GM23338 (cell line): ENCODE measurements around the gene CACTIN. TPM values are rescaled to one million over a fixed set of nuclear protein-coding genes. Genes with fewer than 3 reads are reported as not detected.

Experiments
- ATAC-seq: fragments of 200-7000 bp; cut with Tn5 transposase; 3 replicates; pipeline ENCODE4 v1.9.1; 2020
- DNase-seq: peaks from one replicate; pipeline ENCODE4 v3.0.0-alpha.2; 2015; ENCODE audit warnings: low spot score
- H2AFZ ChIP-seq: fragments of 200-600 bp; sonication (generic); 2 replicates; pipeline ENCODE4 v1.8.0; 2016; ENCODE audit warnings: antibody characterized with exemption, mild to moderate bottlenecking, moderate library complexity
- H3F3A ChIP-seq: fragments of 200-600 bp; sonication (generic); replicated peaks from 2 replicates; pipeline ENCODE4 v1.8.0; 2017; ENCODE audit warnings: antibody characterized with exemption, mixed run types, low read depth
- H3K27ac ChIP-seq: fragments of 200-600 bp; sonication (generic); 2 replicates; pipeline ENCODE4 v1.6.1; 2016; ENCODE audit warnings: low read depth
- H3K27me3 ChIP-seq: fragments of 200-600 bp; sonication (generic); 2 replicates; pipeline ENCODE4 v1.8.0; 2016; ENCODE audit warnings: mild to moderate bottlenecking, mixed run types, moderate library complexity; ENCODE audit not compliant: insufficient read depth
- H3K36me3 ChIP-seq: fragments of 200-600 bp; sonication (generic); 2 replicates; pipeline ENCODE4 v1.8.0; 2016; ENCODE audit warnings: mild to moderate bottlenecking; ENCODE audit not compliant: insufficient read depth
- H3K4me1 ChIP-seq: fragments of 200-600 bp; sonication (generic); 2 replicates; pipeline ENCODE4 v1.8.0; 2016; ENCODE audit warnings: mild to moderate bottlenecking, moderate library complexity; ENCODE audit not compliant: insufficient read depth
- H3K4me2 ChIP-seq: fragments of 200-600 bp; sonication (generic); 2 replicates; pipeline ENCODE4 v1.7.1; 2017; ENCODE audit warnings: mixed run types
- H3K4me3 ChIP-seq: fragments of 200-600 bp; sonication (generic); 2 replicates; pipeline ENCODE4 v1.6.1; 2016; ENCODE audit warnings: mixed run types
- H3K79me2 ChIP-seq: fragments of 200-600 bp; sonication (generic); replicated peaks from 2 replicates; pipeline ENCODE4 v1.8.0; 2017; ENCODE audit warnings: mild to moderate bottlenecking; ENCODE audit not compliant: insufficient read depth
- H3K9me2 ChIP-seq: fragments of 200-600 bp; sonication (generic); 2 replicates; pipeline ENCODE4 v1.8.0; 2017; ENCODE audit not compliant: insufficient read depth
- H4K20me1 ChIP-seq: fragments of 200-600 bp; sonication (generic); replicated peaks from 2 replicates; pipeline ENCODE4 v1.8.0; 2017; ENCODE audit warnings: mild to moderate bottlenecking; ENCODE audit not compliant: insufficient read depth
- H3K27ac Mint-ChIP-seq: 2 replicates; pipeline ENCODE4 v1.8.0; 2020; ENCODE audit warnings: inconsistent platforms, mild to moderate bottlenecking, moderate library complexity, mixed read lengths
- H3K27me3 Mint-ChIP-seq: 3 replicates; pipeline ENCODE4 v1.8.0; 2022; ENCODE audit warnings: low read depth, mild to moderate bottlenecking, moderate library complexity, mixed read lengths, inconsistent platforms; ENCODE audit not compliant: insufficient read depth, poor library complexity
- H3K36me3 Mint-ChIP-seq: 3 replicates; pipeline ENCODE4 v1.8.0; 2021; ENCODE audit warnings: low read depth, mild to moderate bottlenecking, inconsistent platforms, moderate library complexity, mixed read lengths
- H3K4me1 Mint-ChIP-seq: 3 replicates; pipeline ENCODE4 v1.8.0; 2020; ENCODE audit warnings: mild to moderate bottlenecking, inconsistent platforms, mixed read lengths
- H3K4me3 Mint-ChIP-seq: 3 replicates; pipeline ENCODE4 v1.8.0; 2021; ENCODE audit warnings: moderate library complexity, mild to moderate bottlenecking, inconsistent platforms, mixed read lengths
- H3K9me3 Mint-ChIP-seq: 3 replicates; pipeline ENCODE4 v1.8.0; 2020; ENCODE audit warnings: moderate library complexity, mild to moderate bottlenecking, inconsistent platforms, mixed read lengths
- CREB1 ChIP-seq: fragments of 250-450 bp; sonication (Bioruptor Pico); IDR thresholded peaks from 2 replicates; pipeline ENCODE4 v1.5.0; 2020; ENCODE audit warnings: low read depth, mild to moderate bottlenecking, moderate library complexity
- ETS1 ChIP-seq: IDR thresholded peaks from 2 replicates; pipeline ENCODE4 v1.6.1; 2016; ENCODE audit warnings: antibody characterized with exemption
- EZH2phosphoT487 ChIP-seq: fragments of 200-600 bp; sonication (generic); IDR thresholded peaks from one replicate; pipeline ENCODE4 v1.8.1; 2018; ENCODE audit warnings: antibody characterized with exemption; ENCODE audit not compliant: unreplicated experiment
- NANOG ChIP-seq: IDR thresholded peaks from 2 replicates; pipeline ENCODE4 v1.6.1; 2016; ENCODE audit warnings: antibody characterized with exemption, borderline replicate concordance
- POLR2AphosphoS5 ChIP-seq: IDR thresholded peaks from 2 replicates; pipeline ENCODE4 v1.6.1; 2016; ENCODE audit warnings: antibody characterized with exemption, low read depth
- STAT1 ChIP-seq: IDR thresholded peaks from one replicate; pipeline ENCODE4 v1.6.1; 2016; ENCODE audit warnings: antibody characterized with exemption; ENCODE audit not compliant: unreplicated experiment
- ZNF331 ChIP-seq: fragments of 250-450 bp; sonication (Bioruptor Pico); IDR thresholded peaks from 2 replicates; pipeline ENCODE4 v1.5.0; 2020; ENCODE audit warnings: low read depth, mild to moderate bottlenecking, moderate library complexity
- ZNF462 ChIP-seq: fragments of 250-450 bp; sonication (Bioruptor Pico); IDR thresholded peaks from 2 replicates; pipeline ENCODE4 v1.5.0; 2020; ENCODE audit warnings: mild to moderate bottlenecking, moderate library complexity
- polyA plus RNA-seq: library from polyadenylated mRNA; unstranded; fragments of >200 nt; fragmentation: Nextera tagmentation; extraction: Ambion mirVana; gene quantifications from 2 replicates; pipeline ENCODE4 v1.2.1, GENCODE V29; 2016
- total RNA-seq: library from RNA; depleted of rRNA; stranded (reverse); fragments of >200 nt; shearing (Covaris generic); gene quantifications from 2 replicates; pipeline ENCODE4 v1.2.3, GENCODE V29; 2014
- TF ChIP-seq, protein P1 (sequence below), 2 experiments: fragments of 200-600 bp in 1 of 2; sonication (generic) in 1 of 2; conservative IDR thresholded peaks; 2 replicates each; pipeline versions ENCODE4 v1.5.1 to v1.6.1; 2016 to 2017; ENCODE audit warnings: antibody characterized with exemption in 2 of 2, low read depth in 2 of 2, mild to moderate bottlenecking in 2 of 2, moderate library complexity in 1 of 2

CACTIN gene
- total and polyA plus RNA-seq, 2 experiments from 2014 or later = 14.3 to 47.4 TPM

DNA sequence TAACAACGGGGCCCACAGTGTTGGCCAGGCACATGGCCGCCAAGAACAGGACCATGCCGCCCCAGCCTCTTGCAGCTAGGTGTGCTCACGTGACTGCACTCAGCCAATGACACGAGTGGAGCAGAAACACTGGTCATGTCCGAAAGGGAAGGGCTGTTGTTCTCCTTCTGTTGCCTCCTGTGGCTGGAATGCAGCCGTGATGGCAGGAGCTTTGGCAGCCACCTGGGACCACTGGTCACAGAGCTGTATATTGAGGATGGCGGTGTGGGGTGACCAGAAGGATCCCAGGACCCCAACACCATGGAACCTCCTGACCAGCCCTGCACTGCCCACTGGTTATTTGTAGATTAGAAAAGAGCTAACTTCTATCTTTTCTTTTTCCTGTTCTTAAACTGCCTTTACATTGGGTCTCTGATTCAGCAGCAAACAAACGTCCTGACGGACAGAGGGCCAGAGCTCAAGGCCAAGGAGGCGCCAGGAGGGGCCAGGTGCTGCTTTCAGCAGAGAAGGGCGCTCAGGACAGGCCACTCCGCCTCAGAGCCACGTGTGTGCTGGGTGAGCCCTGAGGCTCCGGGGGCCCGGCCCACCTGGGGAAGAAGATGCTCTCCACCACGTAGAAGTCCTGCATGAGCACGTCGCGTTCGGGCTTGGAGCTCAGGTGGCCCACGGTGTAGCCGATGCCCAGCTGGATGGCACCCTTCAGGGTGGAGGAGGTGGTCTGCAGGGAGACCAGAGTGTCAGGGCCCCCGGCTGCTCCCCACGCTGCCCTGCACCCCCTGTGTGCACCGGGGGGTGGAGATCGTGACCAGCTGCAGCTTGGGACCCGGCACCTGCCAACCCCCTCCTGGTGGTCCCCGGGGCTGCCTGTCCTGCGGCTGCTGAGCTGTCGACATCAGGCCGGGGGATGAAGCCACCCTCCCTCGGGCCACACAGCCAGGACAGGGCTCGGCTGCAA lies 35.0 kb upstream of the CACTIN start:
- TF ChIP-seq NANOG (no peak), ZNF462 (CRISPR knock-in tag) (no peak), EZH2phosphoT487 (no peak), STAT1 (no peak), ETS1 (no peak), CREB1 (CRISPR knock-in tag) (no peak), ZNF331 (no peak), POLR2AphosphoS5 (no peak)
- TF ChIP-seq, protein P1, sequence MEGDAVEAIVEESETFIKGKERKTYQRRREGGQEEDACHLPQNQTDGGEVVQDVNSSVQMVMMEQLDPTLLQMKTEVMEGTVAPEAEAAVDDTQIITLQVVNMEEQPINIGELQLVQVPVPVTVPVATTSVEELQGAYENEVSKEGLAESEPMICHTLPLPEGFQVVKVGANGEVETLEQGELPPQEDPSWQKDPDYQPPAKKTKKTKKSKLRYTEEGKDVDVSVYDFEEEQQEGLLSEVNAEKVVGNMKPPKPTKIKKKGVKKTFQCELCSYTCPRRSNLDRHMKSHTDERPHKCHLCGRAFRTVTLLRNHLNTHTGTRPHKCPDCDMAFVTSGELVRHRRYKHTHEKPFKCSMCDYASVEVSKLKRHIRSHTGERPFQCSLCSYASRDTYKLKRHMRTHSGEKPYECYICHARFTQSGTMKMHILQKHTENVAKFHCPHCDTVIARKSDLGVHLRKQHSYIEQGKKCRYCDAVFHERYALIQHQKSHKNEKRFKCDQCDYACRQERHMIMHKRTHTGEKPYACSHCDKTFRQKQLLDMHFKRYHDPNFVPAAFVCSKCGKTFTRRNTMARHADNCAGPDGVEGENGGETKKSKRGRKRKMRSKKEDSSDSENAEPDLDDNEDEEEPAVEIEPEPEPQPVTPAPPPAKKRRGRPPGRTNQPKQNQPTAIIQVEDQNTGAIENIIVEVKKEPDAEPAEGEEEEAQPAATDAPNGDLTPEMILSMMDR (conservative IDR thresholded peaks at IDR 0.05; ENCODE audit: low read depth in 2 of 2) = no peak
- H3F3A ChIP-seq = no peaks in the 10 kb centered on the region
- H3K79me2 ChIP-seq = no peaks in the 10 kb centered on the region
- no peak overlapping the region for H3K4me2 ChIP-seq
- H3K4me3 Mint-ChIP-seq = no peak overlapping the region
- peaks cover 31% of the 10 kb centered on the region for H3K36me3 Mint-ChIP-seq
- peaks cover 5% of the 10 kb centered on the region; the same call in 1 of the 3 replicates for H3K4me1 Mint-ChIP-seq
- no peak overlapping the region for H3K27ac ChIP-seq
- ATAC-seq (no peak), DNase-seq (no peak)
- H3K4me3 ChIP-seq = no peak overlapping the region
- no peaks in the 10 kb centered on the region; the same call in 1 of the 2 replicates for H4K20me1 ChIP-seq
- H2AFZ ChIP-seq = no peak overlapping the region
- no peaks in the 10 kb centered on the region for H3K27me3 ChIP-seq
- H3K27me3 Mint-ChIP-seq = peaks cover 9% of the 10 kb centered on the region
- H3K36me3 ChIP-seq = no peaks in the 10 kb centered on the region
- no peak overlapping the region for H3K27ac Mint-ChIP-seq
- H3K9me2 ChIP-seq = no peaks in the 10 kb centered on the region
- H3K9me3 Mint-ChIP-seq = no peaks in the 10 kb centered on the region
- no peaks in the 10 kb centered on the region for H3K4me1 ChIP-seq
